GM13977 (cell line): ENCODE data around the gene AP1AR.

Source experiments
- DNase-seq: peaks from one replicate; pipeline ENCODE4 v3.0.0; 2012; ENCODE audit warnings: low spot score
- in situ Hi-C: fragments of 300-500 bp; cut with MboI; formaldehyde crosslinking; loops from one replicate; pipeline ENCODE4 v1.12.0; 2022; ENCODE audit warnings: low sequenced_read_pairs, low pct_unique_long_range_greater_than_20kb, mixed read lengths, inconsistent platforms; ENCODE audit not compliant: unreplicated experiment
- TF ChIP-seq, protein P1 (sequence below): IDR thresholded peaks from 2 replicates; pipeline ENCODE4 v1.5.1; 2012; ENCODE audit warnings: mild to moderate bottlenecking, control low read depth; ENCODE audit not compliant: insufficient read depth; ENCODE audit errors: extremely low read depth, missing control alignments

The AP1AR gene

DNA sequence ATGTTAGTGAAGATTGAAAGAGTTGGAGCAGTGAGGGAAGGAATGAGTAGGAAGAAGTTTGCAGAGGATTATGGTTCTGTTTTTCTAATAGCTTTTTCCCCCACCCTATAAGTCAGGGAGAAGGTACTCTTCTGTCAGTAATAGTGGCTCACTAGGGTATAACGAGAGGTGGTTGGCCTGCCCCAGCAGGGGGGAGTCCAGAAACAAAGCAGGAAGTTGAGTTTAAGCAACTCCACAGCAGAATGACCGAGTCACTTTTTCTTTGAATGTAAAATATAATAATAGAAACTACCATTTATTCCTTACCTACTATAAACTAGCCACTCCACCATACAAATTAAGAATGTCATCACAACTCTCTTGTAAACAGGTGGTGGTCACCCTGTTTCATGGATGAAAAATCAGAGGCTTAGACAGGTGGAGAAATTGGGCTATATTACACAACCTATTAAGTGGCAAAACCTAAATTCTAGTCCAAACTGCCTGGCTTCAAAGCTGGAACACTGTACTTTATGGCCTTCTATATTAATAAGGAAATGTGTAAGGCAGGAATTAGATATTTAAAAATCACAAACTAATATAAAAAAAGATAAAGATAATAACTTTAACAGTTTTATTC is 21.9 kb downstream of the AP1AR start:
- TF ChIP-seq, protein P1, sequence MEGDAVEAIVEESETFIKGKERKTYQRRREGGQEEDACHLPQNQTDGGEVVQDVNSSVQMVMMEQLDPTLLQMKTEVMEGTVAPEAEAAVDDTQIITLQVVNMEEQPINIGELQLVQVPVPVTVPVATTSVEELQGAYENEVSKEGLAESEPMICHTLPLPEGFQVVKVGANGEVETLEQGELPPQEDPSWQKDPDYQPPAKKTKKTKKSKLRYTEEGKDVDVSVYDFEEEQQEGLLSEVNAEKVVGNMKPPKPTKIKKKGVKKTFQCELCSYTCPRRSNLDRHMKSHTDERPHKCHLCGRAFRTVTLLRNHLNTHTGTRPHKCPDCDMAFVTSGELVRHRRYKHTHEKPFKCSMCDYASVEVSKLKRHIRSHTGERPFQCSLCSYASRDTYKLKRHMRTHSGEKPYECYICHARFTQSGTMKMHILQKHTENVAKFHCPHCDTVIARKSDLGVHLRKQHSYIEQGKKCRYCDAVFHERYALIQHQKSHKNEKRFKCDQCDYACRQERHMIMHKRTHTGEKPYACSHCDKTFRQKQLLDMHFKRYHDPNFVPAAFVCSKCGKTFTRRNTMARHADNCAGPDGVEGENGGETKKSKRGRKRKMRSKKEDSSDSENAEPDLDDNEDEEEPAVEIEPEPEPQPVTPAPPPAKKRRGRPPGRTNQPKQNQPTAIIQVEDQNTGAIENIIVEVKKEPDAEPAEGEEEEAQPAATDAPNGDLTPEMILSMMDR, result no peak
- peak; percentile 27 for DNase-seq
- in situ Hi-C loops, result no loop called here

DNA sequence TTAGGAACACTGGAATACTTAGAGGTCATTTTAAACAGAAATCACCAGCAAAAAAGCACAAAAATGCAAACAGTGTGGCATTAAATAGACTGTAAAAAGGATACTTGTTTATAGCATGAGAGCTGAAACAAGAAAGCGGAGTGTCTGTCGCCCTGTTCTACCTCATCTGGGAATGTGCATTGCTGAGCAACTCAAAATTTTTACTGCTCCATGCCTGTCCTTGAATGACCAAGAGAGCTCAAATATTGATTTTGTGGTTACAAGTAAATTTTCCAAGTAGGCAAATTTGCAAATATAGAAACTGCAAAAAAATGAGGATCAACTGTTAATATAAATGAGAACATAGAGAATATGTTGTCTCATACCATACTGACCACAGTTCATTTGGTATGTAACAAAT is 25.5 kb downstream of the AP1AR start:
- TF ChIP-seq, protein P1, result no peak
- no peak for DNase-seq
- in situ Hi-C loops, result no loop called here

DNA sequence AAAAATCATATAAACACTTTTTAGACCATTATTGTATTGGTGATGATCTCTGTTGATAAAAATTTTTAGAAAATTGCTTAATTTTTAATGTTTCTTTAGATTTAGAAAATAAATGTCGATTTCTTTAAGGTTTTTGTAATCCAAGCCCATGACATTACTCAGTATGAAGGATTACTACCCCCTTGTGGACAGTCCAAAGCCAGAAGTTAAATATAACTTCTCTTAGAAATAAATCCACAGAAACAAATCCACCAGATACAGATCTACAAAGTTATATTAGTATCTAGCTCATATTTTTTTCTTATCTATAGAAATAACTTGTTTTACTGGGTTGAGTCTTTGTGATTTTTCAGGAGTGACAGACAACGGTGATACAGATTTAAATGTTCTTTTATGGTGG is 35.2 kb downstream of the AP1AR start:
- TF ChIP-seq, protein P1, result peak; percentile 30
- DNase-seq, result no peak
- in situ Hi-C loops, result no loop called here

DNA sequence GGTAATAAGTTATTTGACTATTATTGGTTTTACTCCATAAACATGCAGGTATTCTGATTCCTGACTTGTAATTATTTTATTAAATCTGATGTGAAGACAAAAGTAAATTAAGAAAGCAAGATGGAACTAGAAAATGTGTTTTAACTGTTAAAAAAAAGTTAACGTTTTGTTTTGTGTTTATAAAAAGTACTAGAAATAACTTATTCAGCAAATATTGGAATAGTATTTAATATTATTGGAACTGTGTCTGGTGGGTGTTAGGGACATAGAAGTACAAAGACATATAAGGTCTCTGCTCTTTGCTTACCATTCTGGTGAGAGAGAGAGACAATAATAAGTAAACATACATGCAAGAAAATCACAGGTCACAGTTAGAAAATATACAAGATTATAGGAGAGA is 38.5 kb downstream of the AP1AR start:
- in situ Hi-C loops, result no loop called here
- no peak for DNase-seq
- TF ChIP-seq, protein P1, result no peak

DNA sequence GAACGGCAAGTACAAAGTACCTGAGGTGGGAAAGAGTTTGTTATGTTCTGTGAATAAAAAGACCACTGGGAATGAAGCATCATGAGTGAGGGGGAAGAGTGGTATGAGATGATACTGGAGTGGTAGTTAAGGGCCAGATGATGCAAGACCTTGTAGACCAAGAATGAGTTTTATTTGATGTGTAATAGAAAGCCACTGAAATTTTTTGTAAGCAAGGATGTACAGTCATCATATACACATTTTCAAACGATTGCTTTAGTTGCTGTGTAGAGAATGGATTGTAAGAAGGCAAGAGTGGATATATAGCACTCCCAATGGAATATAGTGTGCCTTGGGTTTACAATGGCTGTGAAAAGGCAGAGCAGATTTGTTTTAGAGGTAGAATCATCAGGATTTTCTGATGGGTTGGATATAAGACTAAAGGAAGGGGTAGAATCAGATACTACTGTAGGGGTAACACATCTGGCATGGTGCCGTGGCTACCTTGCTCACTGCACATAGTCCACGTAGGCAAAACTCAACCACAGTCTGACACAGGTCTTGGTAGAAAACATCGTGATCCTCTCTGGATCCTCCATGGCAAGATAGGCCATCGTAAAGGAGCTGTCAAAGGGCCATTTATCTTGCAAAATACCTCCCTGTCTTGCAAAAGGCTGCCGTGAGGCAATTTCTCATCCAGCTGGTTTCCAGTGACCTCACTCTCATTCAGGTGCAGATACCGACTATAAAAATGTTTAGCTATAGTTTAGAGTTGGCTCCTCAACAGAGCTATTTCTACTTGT is 39.2 kb downstream of the AP1AR start:
- no peak for DNase-seq
- in situ Hi-C loops, result no loop called here

DNA sequence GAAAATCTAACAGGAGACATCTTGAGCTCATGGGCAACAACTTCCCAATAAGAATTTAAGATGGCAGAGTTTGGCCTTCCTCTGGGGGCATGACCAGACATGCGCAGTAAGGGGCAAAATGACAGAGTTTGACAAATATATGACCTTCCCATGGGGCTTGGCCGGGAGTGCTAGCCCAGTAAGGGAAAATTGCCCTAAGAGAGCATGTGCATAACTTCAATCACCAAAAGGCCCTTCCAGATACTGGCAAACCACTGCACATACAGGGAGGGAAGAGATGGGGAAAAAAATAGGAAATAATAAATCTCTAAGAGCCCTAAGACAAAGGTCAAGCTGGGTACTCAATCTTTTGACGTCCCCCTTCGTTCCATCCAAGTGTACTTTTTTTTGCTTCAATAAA is 40.7 kb downstream of the AP1AR start:
- DNase-seq, result no peak
- in situ Hi-C loops, result no loop called here
- TF ChIP-seq, protein P1, result no peak

More for the DNA sequence above, 39.2 kb downstream of the AP1AR start:
- TF ChIP-seq, protein P1, result no peak
